Right kidney (tissue), 1 donor: Measurements from ENCODE around the gene UBE2G2.
"Not testable (repeated sequence)": the region's sequence is repeated elsewhere in the genome, so short reads cannot be mapped to it uniquely, and the experiment has no call there.

Experiments
- DNase-seq: peaks from one replicate; pipeline ENCODE4 v3.0.0-alpha.2; 2016

Gene UBE2G2

DNA sequence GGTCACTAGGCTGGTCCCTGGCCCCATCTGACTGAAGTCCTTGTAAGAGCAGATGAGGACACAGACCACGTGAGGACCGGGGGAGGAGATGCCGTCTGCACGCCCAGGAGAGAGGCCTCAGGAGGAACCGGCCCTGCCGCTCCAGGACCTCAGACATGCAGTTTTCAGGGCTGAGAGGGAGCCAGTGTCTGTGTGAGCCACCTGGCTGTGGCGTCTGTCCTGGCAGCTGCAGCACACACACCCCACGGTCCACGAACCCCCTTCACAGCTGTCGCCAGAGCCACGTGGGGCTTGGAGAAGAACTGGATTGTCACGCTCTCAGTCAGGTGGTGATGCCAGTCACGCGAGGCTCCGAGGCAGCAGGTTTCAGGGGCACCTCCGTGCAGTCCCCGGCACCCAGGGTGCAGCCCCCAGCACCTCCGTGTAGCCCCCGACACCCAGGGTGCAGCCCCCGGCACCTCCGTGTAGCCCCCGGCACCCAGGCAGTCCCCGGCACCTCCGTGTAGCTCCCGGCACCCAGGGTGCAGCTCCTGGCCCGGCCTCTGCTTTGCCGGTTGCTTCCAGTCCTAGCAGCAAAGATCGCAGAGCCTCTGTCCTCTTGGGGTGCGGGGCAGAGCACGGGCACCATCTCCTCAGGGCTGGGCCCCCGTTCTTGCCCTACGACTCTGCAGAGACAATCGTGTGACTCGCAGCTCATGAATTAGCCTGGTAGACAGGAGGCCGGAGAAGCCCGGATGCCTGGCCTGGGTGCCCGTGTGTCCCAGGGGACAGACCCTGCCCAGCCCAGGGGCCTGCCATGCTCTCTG, 35.2 kb upstream of the UBE2G2 start:
- DNase-seq, result no peak

GRCh38 chr21:44836349-44836665, 34.7 kb upstream of the UBE2G2 start:
- DNase-seq, result no peak

DNA sequence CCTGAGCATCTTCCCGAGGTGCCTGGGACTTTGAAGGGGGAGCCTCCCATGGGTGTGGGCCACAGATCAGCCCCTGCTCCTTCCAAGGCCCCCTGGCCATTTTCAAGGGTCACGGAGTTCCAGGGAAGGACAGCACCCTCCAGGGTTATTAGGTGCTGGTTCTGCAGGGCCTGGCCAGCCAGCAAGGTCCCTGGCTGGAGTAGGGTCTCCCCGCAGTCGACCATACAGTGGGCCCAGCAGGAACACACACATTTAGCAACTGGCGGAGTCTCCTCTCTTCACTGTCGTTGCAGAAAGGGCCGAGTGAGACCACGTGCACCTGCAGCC, 34.0 kb upstream of the UBE2G2 start:
- DNase-seq, result no peak

DNA sequence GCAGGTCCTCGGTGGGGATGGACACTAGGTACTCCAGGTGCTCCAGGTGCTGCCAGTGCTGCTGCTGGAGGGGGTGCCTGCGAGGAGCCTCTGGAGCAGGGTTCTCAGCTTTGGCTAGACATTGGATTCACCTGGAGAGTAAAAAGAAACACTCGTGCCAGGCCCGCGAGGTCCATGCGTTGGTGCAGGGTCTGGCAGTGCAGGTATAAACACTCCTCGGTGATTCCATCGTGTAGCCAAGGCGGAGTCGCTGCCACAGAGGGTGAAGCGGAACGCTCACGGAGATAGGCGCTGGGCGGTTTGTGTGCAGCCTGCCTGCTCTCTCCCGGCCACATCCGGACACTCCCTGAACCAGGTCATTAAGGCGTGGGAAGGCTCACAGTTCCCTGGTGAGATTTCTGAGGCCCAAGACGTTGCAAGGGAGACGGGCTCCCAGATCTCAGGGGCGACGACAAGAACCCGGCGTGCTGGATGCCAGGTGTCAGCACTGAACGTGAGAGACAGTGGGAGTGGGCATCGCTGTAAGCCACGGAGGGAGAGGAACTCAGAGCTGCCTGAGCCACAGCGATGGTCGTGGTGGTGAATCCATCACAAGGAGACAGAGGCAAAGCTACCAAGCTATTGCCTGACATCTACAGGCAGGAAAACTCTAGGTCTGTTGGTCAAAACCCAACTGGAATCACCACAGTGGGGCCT, 33.5 kb upstream of the UBE2G2 start:
- no peak for DNase-seq

DNA sequence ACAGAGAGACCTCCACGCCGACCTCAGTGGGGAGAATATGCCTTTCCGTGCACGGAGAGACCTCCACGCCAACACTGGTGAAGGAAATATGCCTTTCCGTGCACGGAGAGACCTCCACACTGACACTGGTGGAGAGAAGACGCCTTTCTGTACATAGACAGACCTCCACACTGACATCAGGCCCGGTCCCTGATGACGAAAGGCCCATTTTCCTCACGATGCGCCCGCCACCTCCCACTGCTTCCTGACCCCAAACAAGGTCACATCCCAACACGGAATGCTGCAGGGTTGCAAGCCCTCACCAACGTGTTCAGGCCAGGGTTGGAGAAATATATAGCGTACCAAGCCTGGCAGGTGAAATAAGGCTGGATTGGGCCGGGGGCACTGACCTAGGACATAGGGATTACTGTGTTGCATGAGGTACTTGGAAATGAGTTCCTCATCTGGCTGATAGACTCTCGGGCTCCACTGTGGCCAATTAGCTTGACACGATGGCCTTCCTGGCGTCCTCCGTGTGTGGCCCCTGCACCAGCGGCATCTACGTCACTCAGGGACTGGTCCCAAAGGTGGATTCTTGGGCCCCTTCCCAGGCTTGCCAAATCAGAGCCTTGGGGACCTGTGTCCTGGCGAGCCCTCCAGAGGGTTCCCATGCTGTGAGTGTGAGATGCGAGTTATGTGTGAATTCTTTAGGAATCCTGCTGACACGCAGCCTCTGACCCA, 32.8 kb upstream of the UBE2G2 start:
- no peak for DNase-seq

DNA sequence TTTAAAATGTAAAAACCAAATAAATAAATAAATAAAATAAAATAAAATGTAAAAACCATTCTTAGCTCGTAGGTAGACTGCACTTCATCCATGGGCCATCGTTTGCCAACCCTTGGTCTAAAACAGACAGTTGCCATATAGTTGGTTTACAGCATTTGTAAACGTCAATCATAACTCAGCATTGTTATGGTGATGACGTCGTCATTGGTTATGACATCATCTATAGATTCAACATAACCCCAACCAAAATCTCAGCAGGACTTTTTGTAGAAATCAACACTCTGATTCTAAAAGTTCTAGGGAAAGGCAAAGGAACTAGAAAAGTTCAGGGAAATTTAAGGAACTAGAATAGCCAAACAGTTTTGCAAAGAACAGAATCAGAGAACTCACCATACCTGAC, 32.0 kb upstream of the UBE2G2 start:
- DNase-seq, result no peak

- DNase-seq, result not testable (repeated sequence)
Observed at GRCh38 chr21:44832516-44833255, 31.1 kb upstream of the UBE2G2 start.

DNA sequence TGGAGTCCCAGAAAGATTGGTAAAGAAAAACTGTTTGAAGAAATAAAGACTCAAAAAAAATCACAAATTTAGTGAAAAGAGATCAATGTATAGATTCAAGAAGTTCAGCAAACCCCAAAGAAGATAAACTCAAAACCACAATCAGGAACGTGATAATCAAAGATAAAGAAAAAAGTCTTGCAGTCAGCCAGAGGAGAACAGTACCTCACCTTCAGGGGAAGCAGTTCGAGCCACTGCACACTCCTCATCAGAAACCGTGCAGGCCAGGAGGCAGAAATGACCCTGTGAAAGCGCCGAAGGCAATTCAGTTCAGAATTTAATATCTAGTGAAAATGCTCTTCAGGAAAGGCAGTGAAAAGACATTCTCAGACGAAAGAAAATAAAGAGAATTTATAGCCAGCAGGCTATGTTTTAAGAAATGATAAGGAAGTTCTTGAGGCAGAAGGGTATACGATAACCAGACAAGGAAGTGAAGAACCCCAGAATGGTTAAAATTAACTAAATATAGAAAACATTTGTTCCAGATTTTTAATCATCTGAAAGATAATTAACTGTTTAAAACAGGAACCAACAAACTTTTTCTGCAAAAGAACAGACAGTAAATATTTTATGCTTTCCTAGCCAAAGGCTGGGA, 29.7 kb upstream of the UBE2G2 start:
- DNase-seq, result no peak

DNA sequence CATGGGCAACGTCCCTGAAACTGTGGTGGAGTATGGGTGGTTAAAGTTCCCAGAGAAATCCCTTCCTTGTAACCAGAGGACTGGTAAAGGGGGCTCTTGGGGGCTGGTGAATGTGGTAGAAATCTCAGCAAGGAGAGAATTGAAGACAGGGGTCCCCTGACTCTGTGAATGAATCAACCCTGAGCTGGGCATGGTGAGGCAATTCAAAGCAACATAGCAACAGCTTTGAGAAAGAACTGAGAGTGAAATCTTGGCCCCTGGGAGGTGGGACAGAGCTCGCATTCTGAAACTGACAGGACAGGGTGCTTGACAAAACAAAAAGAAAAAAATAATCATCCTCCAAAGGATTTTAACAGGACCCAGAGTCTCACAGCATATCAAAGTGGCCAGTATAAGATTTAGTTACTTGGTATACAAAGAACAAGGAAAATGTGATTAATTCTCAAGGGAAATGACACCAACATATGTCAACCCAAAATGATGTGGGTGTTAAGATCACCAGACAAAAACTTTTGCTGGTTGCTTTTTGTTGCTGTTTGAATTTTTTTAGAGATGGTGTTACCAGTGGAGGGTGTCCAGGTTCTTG, 28.0 kb upstream of the UBE2G2 start:
- no peak for DNase-seq

GRCh38 chr21:44828362-44829056, 26.9 kb upstream of the UBE2G2 start:
- DNase-seq, result no peak

DNA sequence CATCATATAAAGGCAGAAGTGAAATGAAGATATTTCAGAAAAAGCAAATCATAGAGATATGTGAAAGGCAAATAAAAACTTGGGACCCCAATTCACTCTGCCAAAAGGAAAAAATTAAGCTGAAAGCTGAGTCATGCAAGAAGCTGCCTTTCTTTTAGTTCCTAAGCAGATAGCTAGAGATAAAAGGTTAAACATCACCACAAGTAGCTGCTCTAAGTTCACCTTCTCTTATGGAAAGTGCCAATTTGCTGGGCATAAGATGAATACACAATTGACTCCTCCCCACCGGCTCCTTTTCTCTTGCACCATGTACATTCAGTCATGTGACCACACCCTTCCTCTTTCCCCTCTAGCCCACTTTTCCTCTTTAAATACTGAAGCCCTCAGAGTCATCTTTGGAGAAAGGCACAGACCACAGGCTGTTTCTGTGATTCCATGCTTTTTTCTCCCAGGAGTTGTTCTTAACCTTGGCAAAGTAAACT, 21.6 kb upstream of the UBE2G2 start:
- DNase-seq, result no peak

DNA sequence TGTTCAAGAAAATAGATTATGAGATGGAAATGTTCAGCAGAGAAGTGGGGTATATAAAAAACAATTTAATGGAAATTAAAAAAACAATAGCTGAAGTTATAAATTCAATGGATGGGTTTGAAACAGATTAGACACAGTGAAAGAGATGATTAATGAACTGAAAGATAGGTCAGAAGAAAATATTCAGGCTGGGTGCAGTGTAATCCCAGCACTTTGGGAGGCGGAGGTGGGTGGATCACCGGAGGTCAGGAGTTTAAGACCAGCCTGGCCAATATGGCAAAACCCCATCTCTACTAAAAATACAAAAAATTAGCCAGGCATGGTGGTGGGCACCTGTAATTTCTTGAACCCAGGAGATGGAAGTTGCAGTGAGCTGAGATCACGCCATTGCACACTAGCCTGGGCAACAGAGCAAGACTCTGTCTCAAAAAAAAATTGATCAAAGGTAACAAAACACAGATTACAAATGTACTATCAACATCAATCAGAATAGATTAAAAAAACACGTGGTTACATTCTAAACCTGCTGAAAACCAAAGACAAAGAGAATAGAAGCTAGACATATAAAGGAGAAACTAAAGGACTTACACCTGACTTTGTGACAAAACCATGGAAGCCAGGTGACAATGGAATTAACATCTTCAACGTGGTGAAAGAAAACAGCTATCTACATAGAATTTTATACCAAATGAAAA, 21.0 kb upstream of the UBE2G2 start:
- no peak for DNase-seq

GRCh38 chr21:44820851-44821250, 19.2 kb upstream of the UBE2G2 start:
- no peak for DNase-seq

DNA sequence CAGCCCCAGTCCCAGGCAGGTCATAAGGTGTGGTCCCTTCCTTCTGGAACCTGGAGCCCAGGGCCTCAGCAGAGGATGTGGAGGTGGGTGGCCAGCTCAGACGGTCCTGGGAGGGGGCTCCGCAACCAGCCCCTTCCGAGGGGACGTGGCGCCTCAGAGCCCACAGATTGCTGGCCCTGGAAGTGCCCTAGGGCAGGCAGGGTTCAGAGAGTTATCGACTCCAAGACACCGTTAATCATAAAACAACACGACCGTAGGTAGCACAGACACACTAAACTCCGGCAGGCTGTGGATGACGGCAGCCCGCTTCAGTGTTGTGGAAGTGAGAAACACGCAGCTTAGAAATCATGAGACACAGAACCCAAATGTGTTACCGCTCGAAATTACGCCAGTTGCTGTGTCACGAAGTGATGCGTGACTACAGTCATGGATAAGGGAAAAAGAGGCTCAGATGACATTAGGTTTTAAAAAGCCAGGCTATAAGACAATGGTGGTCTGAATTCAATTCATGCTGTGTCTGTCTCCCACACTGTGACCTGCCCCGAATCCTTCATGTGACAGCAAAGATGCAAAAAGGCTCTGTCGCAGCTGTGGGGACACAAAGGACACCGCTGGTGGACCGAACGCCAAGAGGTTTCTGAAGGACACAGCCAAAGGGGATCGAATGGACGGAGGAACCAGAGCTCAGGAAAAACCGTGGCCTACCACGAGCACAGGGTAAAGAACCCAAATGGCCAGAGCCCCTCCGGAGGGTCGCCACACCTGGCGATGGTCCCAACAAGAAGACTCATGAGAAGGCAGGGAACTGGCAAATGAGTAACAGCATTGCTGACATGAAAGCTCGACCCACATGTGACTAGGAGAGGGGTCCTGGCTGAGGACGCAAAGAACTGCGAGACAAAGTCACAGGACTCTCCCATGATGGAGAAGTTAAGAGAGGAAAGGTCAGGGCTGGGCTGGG, 17.9 kb upstream of the UBE2G2 start:
- DNase-seq, result no peak

GRCh38 chr21:44818640-44819011, 17.0 kb upstream of the UBE2G2 start:
- no peak for DNase-seq

DNA sequence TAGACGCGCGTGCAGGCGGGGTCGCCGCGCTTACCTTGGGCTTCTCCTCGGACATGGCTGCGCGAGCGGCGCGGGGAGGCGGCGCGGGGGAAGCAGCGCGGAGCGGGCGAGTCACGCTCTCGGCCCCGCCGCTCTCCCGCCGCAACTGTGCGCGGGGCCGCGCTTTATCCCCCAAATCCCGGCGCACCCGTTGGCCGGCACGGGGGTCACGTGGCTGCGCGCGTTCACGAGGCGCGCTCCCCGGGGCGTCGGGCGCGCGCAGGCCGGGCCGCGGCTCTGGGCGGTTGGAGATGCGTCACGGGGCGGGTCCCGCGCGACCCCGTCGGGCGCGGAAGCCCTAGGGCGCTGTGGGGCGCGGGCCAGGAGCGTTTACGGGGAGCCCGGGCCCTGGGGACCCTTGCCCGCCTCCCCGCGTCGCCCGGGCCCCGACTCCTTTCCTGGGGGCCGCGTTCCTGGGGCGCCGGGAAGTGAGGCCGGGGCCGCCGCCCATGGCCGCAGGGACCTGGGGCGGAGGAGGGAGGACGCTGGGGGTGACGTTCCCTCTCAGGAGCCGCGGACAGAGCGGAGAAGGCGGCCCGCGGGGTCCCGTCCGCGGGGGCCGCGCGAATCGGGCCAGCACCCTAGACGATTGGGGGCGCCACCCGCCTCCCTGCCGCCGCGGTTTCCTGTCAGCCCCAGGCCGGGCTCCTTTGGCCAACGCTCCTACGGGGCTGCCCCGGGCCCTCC, 16.5 kb upstream of the UBE2G2 start, which contains the start of gene SUMO3:
Gene SUMO3, minus strand, starts transcription at position 149 of the 726 bp plus-strand sequence. Its CDS starts 94 bp downstream, at position 55.
- DNase-seq, result peak; percentile 92

DNA sequence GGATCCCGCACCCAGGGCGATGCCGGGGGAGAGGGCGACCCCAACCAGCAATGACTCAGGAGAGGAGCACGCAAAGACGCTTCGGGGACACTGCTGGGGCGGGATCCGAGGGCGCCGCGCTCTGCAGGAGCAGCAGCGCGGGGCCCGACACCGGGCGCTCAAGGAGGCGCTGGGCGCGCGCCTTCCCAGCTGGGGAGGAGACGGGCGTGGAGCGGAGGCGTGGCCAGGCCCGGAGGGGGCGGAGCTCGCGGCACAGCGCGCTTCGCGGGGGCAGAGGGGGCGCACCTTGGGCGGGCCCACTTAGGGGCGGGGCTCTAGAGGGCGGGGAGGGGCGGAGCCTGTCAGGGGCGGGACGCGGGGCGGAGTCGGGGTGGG, 15.9 kb upstream of the UBE2G2 start:
- peak; percentile 77 for DNase-seq

DNA sequence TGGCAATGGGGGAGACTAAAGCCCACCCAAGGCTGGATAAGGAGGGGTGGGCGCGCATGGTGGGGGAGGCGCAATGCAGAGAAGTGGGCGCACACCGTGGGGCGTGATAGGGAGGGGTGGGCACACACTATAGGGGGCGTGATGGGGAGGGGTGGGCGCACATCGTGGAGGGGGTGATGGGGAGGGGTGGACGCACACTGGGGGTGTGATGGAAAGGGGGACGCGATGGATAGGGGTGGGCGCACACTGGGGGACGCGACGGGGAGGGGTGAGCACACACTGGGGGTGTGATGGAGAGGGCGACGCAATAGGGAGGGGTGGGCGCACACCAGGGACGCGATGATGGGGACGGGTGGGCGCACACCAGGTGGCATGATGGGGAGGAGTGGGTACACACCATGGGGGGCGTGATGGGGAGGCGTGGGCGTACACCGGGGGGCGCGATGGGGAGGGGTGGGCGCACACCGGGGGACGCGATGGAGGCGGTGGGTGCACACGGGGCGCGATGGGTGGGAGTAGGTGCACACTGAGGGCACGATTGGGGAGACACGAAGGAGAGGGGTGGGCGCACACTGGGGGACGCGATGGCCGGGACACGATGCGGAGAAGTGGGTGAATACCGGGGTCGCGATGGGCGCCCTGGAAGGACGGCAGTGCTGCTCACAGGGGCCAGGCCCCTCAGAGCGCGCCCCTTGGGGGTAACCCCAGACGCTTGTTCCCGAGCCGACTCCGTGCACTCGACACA, 15.3 kb upstream of the UBE2G2 start:
- DNase-seq, result no peak
